OCI-LY7 (cell line): Measurements from ENCODE around the gene ASAP3. TPM values are rescaled to one million over a fixed set of nuclear protein-coding genes. Genes with fewer than 3 reads are reported as not detected.

ENCODE experiments used
- BruUV-seq: library from RNA; stranded (reverse); fragments of 400-500 nt; replicated peaks from 2 replicates; lab custom pipeline; 2021; lab: Mats Ljungman, UMichigan
- CTCF ChIA-PET: fragments of 300-600 bp; sonication (Branson Sonifier 250); formaldehyde crosslinking; loops from one replicate; lab custom pipeline; 2022; ENCODE audit warnings: antibody characterized with exemption; ENCODE audit not compliant: unreplicated experiment; lab: Charles Lee
- POLR2A ChIA-PET: fragments of 300-600 bp; sonication (Branson Sonifier 250); formaldehyde crosslinking; loops from one replicate; lab custom pipeline; 2022; ENCODE audit warnings: antibody characterized with exemption; lab: Charles Lee
- DNase-seq: peaks from one replicate; pipeline ENCODE4 v3.0.0-alpha.2; 2015; ENCODE audit warnings: low spot score
- H2AFZ ChIP-seq: fragments of 200-600 bp; sonication (generic), shearing (Covaris generic); 2 replicates; pipeline ENCODE4 v1.6.1; 2014; ENCODE audit warnings: mild to moderate bottlenecking, antibody characterized with exemption, low read length, moderate library complexity
- H3K27ac ChIP-seq: fragments of 200-600 bp; sonication (generic); 2 replicates; pipeline ENCODE4 v1.5.1; 2014; ENCODE audit warnings: mixed run types, low read depth, mild to moderate bottlenecking, moderate library complexity, low read length, inconsistent platforms; ENCODE audit not compliant: poor library complexity, severe bottlenecking
- H3K36me3 ChIP-seq: fragments of 200-600 bp; sonication (generic); 2 replicates; pipeline ENCODE4 v1.6.1; 2014; ENCODE audit warnings: mild to moderate bottlenecking, antibody characterized with exemption, low read length, moderate library complexity, mixed read lengths; ENCODE audit not compliant: insufficient read depth
- H3K4me1 ChIP-seq: fragments of 200-600 bp; sonication (generic); 2 replicates; pipeline ENCODE4 v1.5.1; 2014; ENCODE audit warnings: mild to moderate bottlenecking, low read length; ENCODE audit not compliant: insufficient read depth, poor library complexity, severe bottlenecking
- H3K4me2 ChIP-seq: fragments of 200-600 bp; sonication (generic); 2 replicates; pipeline ENCODE4 v1.6.1; 2014; ENCODE audit warnings: mild to moderate bottlenecking, low read length
- H3K4me3 ChIP-seq: fragments of 200-600 bp; sonication (generic); 2 replicates; pipeline ENCODE4 v1.5.1; 2014; ENCODE audit warnings: mild to moderate bottlenecking, low read depth, low read length; ENCODE audit not compliant: poor library complexity, severe bottlenecking
- H3K79me2 ChIP-seq: fragments of 200-600 bp; sonication (generic); 2 replicates; pipeline ENCODE4 v1.6.1; 2016; ENCODE audit warnings: low read depth, mild to moderate bottlenecking, low read length, moderate library complexity, mixed read lengths; ENCODE audit not compliant: insufficient read depth
- H3K9me2 ChIP-seq: fragments of 200-600 bp; sonication (generic); 2 replicates; pipeline ENCODE4 v1.6.1; 2016; ENCODE audit warnings: mild to moderate bottlenecking, low read length, mixed read lengths; ENCODE audit not compliant: insufficient read depth
- H3K9me3 ChIP-seq: fragments of 200-600 bp; sonication (generic); 2 replicates; pipeline ENCODE4 v1.6.1; 2014; ENCODE audit warnings: mild to moderate bottlenecking, mixed run types, low read length, mixed read lengths
- H4K20me1 ChIP-seq: fragments of 200-600 bp; sonication (generic); 2 replicates; pipeline ENCODE4 v1.6.1; 2014; ENCODE audit warnings: mild to moderate bottlenecking, antibody characterized with exemption, low read length, moderate library complexity, mixed read lengths; ENCODE audit not compliant: insufficient read depth
- CTCF ChIP-seq: fragments of 200-600 bp; sonication (generic); conservative IDR thresholded peaks from 2 replicates; pipeline ENCODE4 v1.5.1; 2014; ENCODE audit warnings: mild to moderate bottlenecking, antibody characterized with exemption, low read length, moderate library complexity, mixed read lengths
- EZH2phosphoT487 ChIP-seq: fragments of 200-600 bp; sonication (generic); IDR thresholded peaks from 2 replicates; pipeline ENCODE4 v1.6.1; 2018; ENCODE audit warnings: low read depth, borderline replicate concordance, mild to moderate bottlenecking, mixed run types, antibody characterized with exemption, low read length, moderate library complexity, mixed read lengths
- intact Hi-C: fragments of 100-400 bp; cut with micrococcal nuclease; formaldehyde crosslinking; loops from one replicate; pipeline ENCODE4 v1.10.0; 2022; ENCODE audit not compliant: unreplicated experiment
- total RNA-seq, 2 experiments: library from RNA; depleted of rRNA in 1 of 2; stranded (reverse); fragments of >200 nt in 1 of 2; shearing (Covaris generic) in 1 of 2; gene quantifications; 2 replicates each; pipeline ENCODE4 v1.2.3, GENCODE V29; 2014 to 2022

Gene ASAP3
- total RNA-seq, 2 experiments from 2014 or later, result 5.9 to 14.9 TPM

- CTCF ChIA-PET, result no interaction called here
- BruUV-seq, result no TSS peak
- H4K20me1 ChIP-seq, result no peaks in the 10 kb centered on the region
- H2AFZ ChIP-seq, result no peak overlapping the region
- DNase-seq, result no peak
- intact Hi-C loops, result no loop called here
- H3K36me3 ChIP-seq, result no peaks in the 10 kb centered on the region
- POLR2A ChIA-PET, result no interaction called here
- H3K9me3 ChIP-seq, result no peaks in the 10 kb centered on the region
- no peak overlapping the region for H3K4me3 ChIP-seq
- H3K9me2 ChIP-seq, result no peaks in the 10 kb centered on the region
- H3K79me2 ChIP-seq, result no peaks in the 10 kb centered on the region
- TF ChIP-seq EZH2phosphoT487, result no peak
- no peak for TF ChIP-seq CTCF
- no peak overlapping the region for H3K4me2 ChIP-seq
- no peaks in the 10 kb centered on the region for H3K4me1 ChIP-seq
- H3K27ac ChIP-seq, result no peak overlapping the region
Measured at GRCh38 chr1:23427550-23427949, 56.4 kb downstream of the ASAP3 start.

- H3K4me3 ChIP-seq, result no peak overlapping the region
- H3K4me1 ChIP-seq, result no peaks in the 10 kb centered on the region
- no peak overlapping the region for H3K4me2 ChIP-seq
- H2AFZ ChIP-seq, result no peak overlapping the region
- no peaks in the 10 kb centered on the region for H3K9me2 ChIP-seq
- intact Hi-C loops, result no loop called here
- no peaks in the 10 kb centered on the region for H4K20me1 ChIP-seq
- ChIA-PET CTCF (no interaction called here), POLR2A (no interaction called here)
- DNase-seq, result no peak
- BruUV-seq, result no TSS peak
- H3K36me3 ChIP-seq, result no peaks in the 10 kb centered on the region
- H3K79me2 ChIP-seq, result no peaks in the 10 kb centered on the region
- no peak overlapping the region for H3K27ac ChIP-seq
- no peaks in the 10 kb centered on the region for H3K9me3 ChIP-seq
- TF ChIP-seq CTCF (no peak), EZH2phosphoT487 (no peak)
Measured at GRCh38 chr1:23426828-23427227, 57.2 kb downstream of the ASAP3 start.

- Histone ChIP-seq H3K4me3 (no peak overlapping the region), H3K9me2 (no peaks in the 10 kb centered on the region), H3K4me1 (no peaks in the 10 kb centered on the region), H2AFZ (no peak overlapping the region), H3K4me2 (no peak overlapping the region), H3K27ac (no peak overlapping the region), H3K9me3 (no peaks in the 10 kb centered on the region), H3K36me3 (no peaks in the 10 kb centered on the region), H4K20me1 (no peaks in the 10 kb centered on the region), H3K79me2 (no peaks in the 10 kb centered on the region)
- POLR2A ChIA-PET, result interaction anchor here (0.7 to 0.9 kb wide), 2 partner anchors 74 to 150 kb away, joined by 3 read pairs; no protein-coding TSS in a partner anchor
- intact Hi-C loops, result no loop called here
- BruUV-seq, result no TSS peak
- DNase-seq, result no peak
- CTCF ChIA-PET, result no interaction called here
- TF ChIP-seq EZH2phosphoT487 (no peak), CTCF (no peak)
Measured at GRCh38 chr1:23425193-23425494, 58.8 kb downstream of the ASAP3 start.
